Effector CD4-positive, alpha-beta T cell (primary cell): ENCODE measurements around the gene RAB3GAP1.
"Not testable (repeated sequence)": the region's sequence is repeated elsewhere in the genome, so short reads cannot be mapped to it uniquely, and the experiment has no call there.

Experiments used
- DNase-seq: peaks from one replicate; pipeline ENCODE4 v3.0.0-alpha.2; 2020

The RAB3GAP1 gene

GRCh38 chr2:135105513-135106316 is 53.6 kb downstream of the RAB3GAP1 start:
- DNase-seq: not testable (repeated sequence)

- no peak for DNase-seq
Observed at GRCh38 chr2:135113322-135113721, 61.2 kb downstream of the RAB3GAP1 start.

GRCh38 chr2:135119582-135119981 is 67.5 kb downstream of the RAB3GAP1 start:
- no peak for DNase-seq

- no peak for DNase-seq
Observed at GRCh38 chr2:135121016-135121657, 69.0 kb downstream of the RAB3GAP1 start.

- DNase-seq: not testable (repeated sequence)
Observed at GRCh38 chr2:135121658-135122039, 69.6 kb downstream of the RAB3GAP1 start.

- DNase-seq: no peak
Observed at GRCh38 chr2:135124924-135125886, 73.1 kb downstream of the RAB3GAP1 start.

- DNase-seq: no peak
Observed at GRCh38 chr2:135125940-135126339, 73.8 kb downstream of the RAB3GAP1 start.

- no peak for DNase-seq
Observed at GRCh38 chr2:135130751-135131150, 78.7 kb downstream of the RAB3GAP1 start.

- DNase-seq: no peak
Observed at GRCh38 chr2:135132314-135132713, 80.2 kb downstream of the RAB3GAP1 start.

- DNase-seq: no peak
Observed at GRCh38 chr2:135140606-135141005, 88.5 kb downstream of the RAB3GAP1 start.

- DNase-seq: no peak
Observed at GRCh38 chr2:135142323-135142722, 90.2 kb downstream of the RAB3GAP1 start.

GRCh38 chr2:135144343-135144742 is 92.3 kb downstream of the RAB3GAP1 start:
- no peak for DNase-seq

- no peak for DNase-seq
Observed at GRCh38 chr2:135149251-135149650, 97.2 kb downstream of the RAB3GAP1 start.

GRCh38 chr2:135150725-135151124 is 98.6 kb downstream of the RAB3GAP1 start:
- DNase-seq: no peak

- no peak for DNase-seq
Observed at GRCh38 chr2:135151615-135152014, 99.5 kb downstream of the RAB3GAP1 start.

GRCh38 chr2:135152361-135152760 is 100.3 kb downstream of the RAB3GAP1 start:
- DNase-seq: no peak

GRCh38 chr2:135154962-135155361 is 102.9 kb downstream of the RAB3GAP1 start:
- no peak for DNase-seq

GRCh38 chr2:135157856-135158255 is 105.8 kb downstream of the RAB3GAP1 start:
- DNase-seq: no peak

GRCh38 chr2:135159191-135159590 is 107.1 kb downstream of the RAB3GAP1 start:
- DNase-seq: no peak

- DNase-seq: no peak
Observed at GRCh38 chr2:135162377-135162776, 110.3 kb downstream of the RAB3GAP1 start.

GRCh38 chr2:135162786-135163185 is 110.7 kb downstream of the RAB3GAP1 start:
- no peak for DNase-seq

GRCh38 chr2:135163306-135163705 is 111.2 kb downstream of the RAB3GAP1 start:
- no peak for DNase-seq

- DNase-seq: no peak
Observed at GRCh38 chr2:135163901-135164300, 111.8 kb downstream of the RAB3GAP1 start.
